ENCODE measurements around the gene ACSF3. TPM values are rescaled to one million over a fixed set of nuclear protein-coding genes. Genes with fewer than 3 reads are reported as not detected.

Gene ACSF3
- total RNA-seq, 1 donor: 20.7 TPM

DNA sequence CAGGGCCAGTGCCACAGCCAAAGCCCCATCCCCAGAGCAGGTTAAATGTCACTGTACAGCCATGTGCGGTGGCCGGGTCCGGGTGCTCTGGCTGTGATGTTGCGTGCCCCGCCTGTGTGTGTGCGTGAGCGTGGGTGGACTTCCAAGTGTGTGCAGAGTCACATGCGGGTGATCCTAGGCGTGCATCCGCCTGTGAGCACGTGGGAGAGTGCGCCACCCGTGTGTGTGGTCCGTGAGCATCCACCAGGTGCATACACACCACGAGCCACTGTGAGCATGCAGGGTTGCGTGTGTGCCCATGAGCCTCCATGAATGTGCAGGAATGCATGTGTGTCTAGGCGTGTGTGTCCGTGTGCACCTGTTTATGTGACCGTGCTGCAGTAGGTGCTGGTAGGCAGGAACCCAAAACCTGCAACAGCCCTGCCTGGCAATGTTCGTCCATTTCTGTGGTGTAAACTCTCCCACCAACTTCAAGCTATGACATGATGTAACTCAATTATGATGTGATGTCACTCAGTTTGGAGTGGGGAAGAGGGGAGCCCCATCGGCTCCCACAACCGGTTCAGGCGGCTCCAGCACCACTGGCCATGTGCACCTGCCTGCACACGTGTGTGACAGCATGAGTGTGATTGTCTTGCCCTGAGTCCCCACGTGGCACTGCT, 37.6 kb upstream of the ACSF3 start:
- no peak for DNase-seq (ENCODE audit: low read depth)
- no peak overlapping the region for H3K4me3 ChIP-seq (ENCODE audit: low read depth, low read length)
- TF ChIP-seq, protein P1, sequence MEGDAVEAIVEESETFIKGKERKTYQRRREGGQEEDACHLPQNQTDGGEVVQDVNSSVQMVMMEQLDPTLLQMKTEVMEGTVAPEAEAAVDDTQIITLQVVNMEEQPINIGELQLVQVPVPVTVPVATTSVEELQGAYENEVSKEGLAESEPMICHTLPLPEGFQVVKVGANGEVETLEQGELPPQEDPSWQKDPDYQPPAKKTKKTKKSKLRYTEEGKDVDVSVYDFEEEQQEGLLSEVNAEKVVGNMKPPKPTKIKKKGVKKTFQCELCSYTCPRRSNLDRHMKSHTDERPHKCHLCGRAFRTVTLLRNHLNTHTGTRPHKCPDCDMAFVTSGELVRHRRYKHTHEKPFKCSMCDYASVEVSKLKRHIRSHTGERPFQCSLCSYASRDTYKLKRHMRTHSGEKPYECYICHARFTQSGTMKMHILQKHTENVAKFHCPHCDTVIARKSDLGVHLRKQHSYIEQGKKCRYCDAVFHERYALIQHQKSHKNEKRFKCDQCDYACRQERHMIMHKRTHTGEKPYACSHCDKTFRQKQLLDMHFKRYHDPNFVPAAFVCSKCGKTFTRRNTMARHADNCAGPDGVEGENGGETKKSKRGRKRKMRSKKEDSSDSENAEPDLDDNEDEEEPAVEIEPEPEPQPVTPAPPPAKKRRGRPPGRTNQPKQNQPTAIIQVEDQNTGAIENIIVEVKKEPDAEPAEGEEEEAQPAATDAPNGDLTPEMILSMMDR (IDR thresholded peaks at IDR 0.05; ENCODE audit: insufficient read depth, low read depth, low read length): no peak

DNA sequence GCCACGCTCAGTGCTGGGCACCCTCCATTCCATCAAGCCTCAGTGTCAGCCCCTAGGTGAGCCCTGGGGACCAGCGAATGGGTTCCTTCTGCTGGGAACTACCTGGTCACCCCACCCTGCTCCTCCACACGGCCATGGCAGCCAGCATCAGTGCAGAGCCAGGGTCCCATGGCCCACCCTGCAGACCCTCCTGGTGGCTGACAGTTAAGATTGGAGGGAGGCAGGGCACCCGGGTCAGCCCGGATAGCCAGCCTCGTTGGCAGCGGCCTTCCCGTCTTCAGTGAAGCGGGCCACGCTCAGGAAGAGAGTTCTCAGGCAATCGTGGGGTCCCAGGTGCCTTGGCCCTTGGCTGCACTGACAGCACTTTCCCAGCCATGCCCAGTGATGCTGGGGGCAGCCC, 37.1 kb upstream of the ACSF3 start:
- DNase-seq (ENCODE audit: low read depth): no peak
- no peak overlapping the region for H3K4me3 ChIP-seq (ENCODE audit: low read depth, low read length)
- TF ChIP-seq, protein P1 (IDR thresholded peaks at IDR 0.05; ENCODE audit: insufficient read depth, low read depth, low read length): no peak

DNA sequence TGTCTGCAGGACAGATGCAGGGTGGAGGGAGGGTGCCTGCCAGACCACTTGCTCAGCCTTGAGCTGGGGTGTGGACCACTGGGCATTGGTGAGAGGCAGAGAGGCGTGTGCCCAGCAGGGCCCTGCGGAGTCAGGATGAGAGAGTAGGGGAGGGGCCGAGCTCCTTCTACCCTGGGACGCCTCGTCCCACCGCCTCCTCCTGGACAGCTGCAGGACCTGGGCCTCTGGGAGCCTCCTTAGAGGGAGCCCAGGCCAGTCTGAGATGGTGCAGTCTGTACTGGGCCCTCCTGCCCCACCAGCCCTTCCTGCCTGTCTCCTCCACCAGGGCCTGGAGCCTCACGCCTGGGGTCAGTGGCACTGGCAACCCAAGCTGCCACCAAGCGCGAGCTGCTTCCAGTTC, 35.9 kb upstream of the ACSF3 start:
- TF ChIP-seq, protein P1 (IDR thresholded peaks at IDR 0.05; ENCODE audit: insufficient read depth, low read depth, low read length): no peak
- no peak overlapping the region for H3K4me3 ChIP-seq (ENCODE audit: low read depth, low read length)
- DNase-seq (ENCODE audit: low read depth): no peak

DNA sequence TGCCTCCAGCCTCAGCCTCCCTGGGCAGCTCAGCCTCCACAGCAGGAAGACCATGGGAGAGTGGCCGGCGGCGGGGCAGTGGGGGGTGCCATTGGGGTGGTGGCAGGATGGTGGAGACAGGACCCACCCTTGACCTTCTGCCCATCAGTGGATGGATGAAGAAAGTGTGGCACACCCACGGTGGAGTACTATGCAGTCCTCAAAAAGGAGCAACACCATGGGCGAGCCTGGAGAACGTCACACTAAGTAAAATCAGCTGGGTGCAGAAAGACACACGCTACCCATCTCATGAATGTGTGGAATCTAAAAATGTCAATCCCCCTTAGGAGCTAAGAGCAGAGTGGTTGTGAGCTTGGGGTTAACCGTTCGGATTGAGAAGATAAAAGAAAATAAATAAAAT, 34.8 kb upstream of the ACSF3 start:
- TF ChIP-seq, protein P1 (IDR thresholded peaks at IDR 0.05; ENCODE audit: insufficient read depth, low read depth, low read length): no peak
- no peak for DNase-seq (ENCODE audit: low read depth)
- no peak overlapping the region for H3K4me3 ChIP-seq (ENCODE audit: low read depth, low read length)

DNA sequence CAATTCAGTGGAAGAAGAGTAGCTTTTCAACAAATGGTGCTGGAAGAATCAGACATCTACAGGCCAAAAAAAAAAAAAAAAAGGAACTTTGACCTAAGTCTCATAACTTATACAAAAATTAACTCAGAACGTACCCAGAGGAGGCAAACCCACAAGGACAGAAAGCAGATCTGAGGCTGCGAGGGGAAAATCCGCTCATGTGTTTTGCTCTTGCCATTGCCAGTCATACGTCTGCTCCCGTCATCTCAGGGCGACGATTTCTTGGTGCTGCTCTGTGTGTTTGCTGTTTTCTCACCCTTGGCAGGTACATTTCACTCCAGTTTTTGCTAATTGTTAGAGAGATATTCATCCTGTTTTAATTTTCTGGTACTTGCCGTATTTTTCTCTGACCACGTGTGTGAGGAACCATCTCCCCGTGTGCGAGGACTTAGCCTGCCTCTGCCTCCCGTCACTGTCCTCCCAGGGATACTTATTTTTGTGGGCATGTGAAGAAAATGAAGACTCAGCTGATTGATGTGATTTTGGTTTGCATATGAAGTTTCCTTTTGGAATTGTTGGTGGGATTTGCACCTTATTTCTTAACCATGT, 33.4 kb upstream of the ACSF3 start:
- no peak overlapping the region for H3K4me3 ChIP-seq (ENCODE audit: low read depth, low read length)
- DNase-seq (ENCODE audit: low read depth): no peak
- TF ChIP-seq, protein P1 (IDR thresholded peaks at IDR 0.05; ENCODE audit: insufficient read depth, low read depth, low read length): no peak

DNA sequence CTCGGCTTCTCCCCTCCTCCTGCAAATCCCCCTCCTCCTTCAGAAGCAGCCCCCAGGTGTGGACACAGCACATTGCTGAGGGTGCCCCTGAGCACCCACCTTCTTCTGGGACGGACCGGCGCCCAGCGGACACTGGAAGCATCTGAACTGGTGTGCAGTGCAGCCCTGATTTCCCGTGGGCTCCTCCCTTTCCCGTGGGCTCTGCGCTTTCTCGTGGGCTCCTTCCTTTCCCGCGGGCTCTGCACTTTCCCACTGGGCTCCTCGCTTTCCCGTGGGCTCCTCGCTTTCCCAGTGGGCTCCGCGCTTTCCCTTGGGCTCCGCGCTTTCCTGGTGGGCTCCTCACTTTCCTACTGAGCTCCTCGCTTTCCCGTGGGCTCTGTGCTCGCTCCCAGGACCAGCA, 32.6 kb upstream of the ACSF3 start:
- no peak for DNase-seq (ENCODE audit: low read depth)
- TF ChIP-seq, protein P1 (IDR thresholded peaks at IDR 0.05; ENCODE audit: insufficient read depth, low read depth, low read length): no peak
- H3K4me3 ChIP-seq (ENCODE audit: low read depth, low read length): no peak overlapping the region

Measured in fibroblast of villous mesenchyme (primary cell).